B cell (primary cell): Measurements from ENCODE around the gene KCTD5. TPM values are rescaled to one million over a fixed set of nuclear protein-coding genes. Genes with fewer than 3 reads are reported as not detected.

Source experiments
- ATAC-seq: fragments of 200-7000 bp; cut with Tn5 transposase; one replicate; pipeline ENCODE4 v1.10.0; 2021; ENCODE audit warnings: low read depth, mild to moderate bottlenecking, moderate number of reproducible peaks, moderate library complexity
- CTCF ChIA-PET: fragments of 350-600 bp; sonication (Branson Sonifier 250); formaldehyde crosslinking; loops from one replicate; lab custom pipeline; 2021; ENCODE audit warnings: antibody characterized with exemption, inconsistent platforms; lab: Charles Lee
- POLR2A ChIA-PET: fragments of 350-600 bp; sonication (Branson Sonifier 250); formaldehyde crosslinking; loops from one replicate; lab custom pipeline; 2021; ENCODE audit warnings: antibody characterized with exemption; lab: Charles Lee
- DNase-seq: peaks from one replicate; pipeline ENCODE4 v3.0.0; 2013
- H2AFZ ChIP-seq: 2 replicates; pipeline ENCODE4 v1.6.1; 2012; ENCODE audit warnings: mild to moderate bottlenecking, low read depth, low read length; ENCODE audit not compliant: insufficient read depth, poor library complexity, severe bottlenecking
- H3K27ac ChIP-seq, 2 donors: 1 replicate in 1 of 2; 2 replicates in 1 of 2; pipeline ENCODE4 v1.5.1; 2012 to 2013; ENCODE audit warnings: low read length in 2 of 2, mild to moderate bottlenecking in 2 of 2, moderate library complexity in 1 of 2
- H3K27me3 ChIP-seq, 4 experiments: fragments of 200-600 bp in 1 of 4; sonication (generic) in 1 of 4; replicated peaks in 1 of 4; 1 replicate in 2 of 4; 2 replicates in 2 of 4; pipeline versions ENCODE4 v1.6.1 to v1.7.0; 2013 to 2016; ENCODE audit warnings: low read length in 3 of 4, mild to moderate bottlenecking in 2 of 4, mixed read lengths in 1 of 4, moderate library complexity in 1 of 4; ENCODE audit not compliant: insufficient read depth in 4 of 4, control insufficient read depth in 3 of 4; ENCODE audit errors: control extremely low read depth in 1 of 4
- H3K36me3 ChIP-seq, 2 experiments: replicated peaks in 1 of 2; 1 replicate in 1 of 2; 2 replicates in 1 of 2; pipeline versions ENCODE4 v1.6.1 to v1.7.1; 2013; ENCODE audit warnings: low read length in 1 of 2; ENCODE audit not compliant: insufficient read depth in 2 of 2, control insufficient read depth in 1 of 2; ENCODE audit errors: control extremely low read depth in 1 of 2, extremely low read depth in 1 of 2
- H3K4me1 ChIP-seq, 2 donors: fragments of 200-600 bp in 1 of 2; sonication (generic) in 1 of 2; 1 replicate in 1 of 2; 2 replicates in 1 of 2; pipeline versions ENCODE4 v1.5.1 to v1.6.1; 2013 to 2017; ENCODE audit warnings: low read length in 2 of 2; ENCODE audit not compliant: control insufficient read depth in 2 of 2, insufficient read depth in 2 of 2
- H3K4me2 ChIP-seq: replicated peaks from 2 replicates; pipeline ENCODE3; 2012; ENCODE audit warnings: mild to moderate bottlenecking, low read depth, low read length; ENCODE audit not compliant: poor library complexity, severe bottlenecking
- H3K4me3 ChIP-seq, 5 experiments: fragments of 200-600 bp in 1 of 5; sonication (generic) in 1 of 5; 1 replicate in 3 of 5; 2 replicates in 2 of 5; pipeline versions ENCODE4 v1.5.1 to v1.7.0; 2011 to 2016; ENCODE audit warnings: low read length in 4 of 5, mild to moderate bottlenecking in 4 of 5, low read depth in 2 of 5, control low read depth in 1 of 5, moderate library complexity in 1 of 5; ENCODE audit not compliant: insufficient read depth in 1 of 5; ENCODE audit errors: control extremely low read depth in 1 of 5, extremely low read depth in 1 of 5
- H3K79me2 ChIP-seq: fragments of 200-600 bp; sonication (generic); one replicate; pipeline ENCODE4 v1.6.0; 2016; ENCODE audit warnings: low read length; ENCODE audit not compliant: control insufficient read depth, insufficient read depth
- H3K9ac ChIP-seq: fragments of 200-600 bp; sonication (generic); 2 replicates; pipeline ENCODE4 v1.6.1; 2017; ENCODE audit warnings: mild to moderate bottlenecking, low read length, moderate library complexity
- H3K9me3 ChIP-seq, 3 donors: one replicate each; pipeline versions ENCODE4 v1.6.1 to v1.7.1; 2013; ENCODE audit warnings: low read length in 2 of 3; ENCODE audit not compliant: control insufficient read depth in 2 of 3, insufficient read depth in 1 of 3; ENCODE audit errors: control extremely low read depth in 1 of 3
- H4K20me1 ChIP-seq: 2 replicates; pipeline ENCODE4 v1.6.0; 2012; ENCODE audit warnings: mild to moderate bottlenecking, low read length; ENCODE audit not compliant: insufficient read depth, control insufficient read depth, poor library complexity, severe bottlenecking
- H3K27ac Mint-ChIP-seq: one replicate; pipeline ENCODE4 v1.8.0; 2021; ENCODE audit warnings: mixed read lengths
- H3K27me3 Mint-ChIP-seq: one replicate; pipeline ENCODE4 v1.8.0; 2021; ENCODE audit warnings: mixed read lengths
- H3K4me1 Mint-ChIP-seq: one replicate; pipeline ENCODE4 v1.8.0; 2021; ENCODE audit warnings: mixed read lengths
- H3K4me3 Mint-ChIP-seq: one replicate; pipeline ENCODE4 v1.8.0; 2021; ENCODE audit warnings: mixed read lengths
- H3K9me3 Mint-ChIP-seq: one replicate; pipeline ENCODE4 v1.8.0; 2022; ENCODE audit warnings: mixed read lengths; ENCODE audit not compliant: insufficient read depth
- EZH2 ChIP-seq: IDR thresholded peaks from 2 replicates; pipeline ENCODE4 v1.6.1; 2012; ENCODE audit warnings: borderline replicate concordance, low read depth, mild to moderate bottlenecking, moderate library complexity, low read length; ENCODE audit not compliant: insufficient read depth, poor library complexity, severe bottlenecking
- WGBS: methylation state at CpG from one replicate; pipeline ENCODE4 v1.1.5; 2013; ENCODE audit warnings: missing lambda C conversion rate; ENCODE audit not compliant: insufficient coverage; 5-methylcytosine and 5-hydroxymethylcytosine counted together
- intact Hi-C: fragments of 100-400 bp; cut with micrococcal nuclease; formaldehyde crosslinking; loops from one replicate; pipeline ENCODE4 v1.10.0; 2022
- polyA plus RNA-seq: library from polyadenylated mRNA; depleted of rRNA; stranded (reverse); fragments of >200 nt; gene quantifications from 2 replicates; pipeline ENCODE4 v1.2.3, GENCODE V29; 2012
- total RNA-seq, 2 donors: library from RNA; stranded (reverse); fragments of 120-200 nt in 1 of 2; gene quantifications; 1 replicate in 1 of 2; 2 replicates in 1 of 2; pipeline versions ENCODE4 v1.2.3 to v1.2.4, GENCODE V29; 2013 to 2022
- TF ChIP-seq, protein P1 (sequence below): fragments of 200-600 bp; IDR thresholded peaks from one replicate; pipeline ENCODE4 v1.8.0; 2022; ENCODE audit warnings: antibody characterized with exemption, mild to moderate bottlenecking

Gene KCTD5
- total and polyA plus RNA-seq, 2 donors (not counting 1 experiment from before 2014, with no cell fraction given): 17.2 to 37.3 TPM

DNA sequence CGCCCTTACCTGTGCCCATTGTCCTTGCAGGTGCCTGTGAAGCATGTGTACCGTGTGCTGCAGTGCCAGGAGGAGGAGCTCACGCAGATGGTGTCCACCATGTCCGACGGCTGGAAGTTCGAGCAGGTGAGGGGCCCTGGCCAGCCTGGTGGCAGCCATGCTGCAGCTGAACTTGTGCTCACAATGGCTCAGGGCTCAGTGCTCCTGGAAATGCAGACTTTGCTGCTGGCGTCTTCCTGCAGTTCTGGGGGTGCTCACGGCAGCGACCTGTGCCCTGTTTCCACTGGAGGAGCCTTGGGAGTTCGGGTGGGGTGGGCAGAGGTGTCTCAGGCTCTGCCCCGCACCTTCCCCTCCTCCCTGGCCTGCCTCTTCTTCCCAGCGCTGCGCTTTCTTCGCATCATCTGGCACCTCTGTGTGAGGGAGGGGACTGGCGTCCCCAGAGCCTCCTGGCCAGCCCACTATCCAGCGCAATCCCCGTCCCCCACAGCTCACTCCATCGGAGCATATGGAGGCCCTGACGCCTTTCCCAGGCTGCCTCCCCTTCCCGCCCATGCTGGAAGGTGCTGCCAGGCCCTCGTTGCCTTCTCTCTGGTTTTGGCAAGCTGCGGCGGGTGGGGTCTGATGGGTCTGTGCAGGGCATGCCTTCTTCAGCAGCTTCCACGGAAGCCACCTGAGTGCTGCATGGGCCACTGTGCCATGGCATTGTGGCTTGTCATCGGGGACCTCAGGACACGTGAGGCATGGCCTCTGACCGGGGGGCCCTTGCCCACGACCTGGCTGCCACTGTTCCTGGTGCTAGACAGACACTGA, 17.7 kb downstream of the KCTD5 start:
- ChIA-PET CTCF (no interaction called here), POLR2A (no interaction called here)
- TF ChIP-seq, protein P1, sequence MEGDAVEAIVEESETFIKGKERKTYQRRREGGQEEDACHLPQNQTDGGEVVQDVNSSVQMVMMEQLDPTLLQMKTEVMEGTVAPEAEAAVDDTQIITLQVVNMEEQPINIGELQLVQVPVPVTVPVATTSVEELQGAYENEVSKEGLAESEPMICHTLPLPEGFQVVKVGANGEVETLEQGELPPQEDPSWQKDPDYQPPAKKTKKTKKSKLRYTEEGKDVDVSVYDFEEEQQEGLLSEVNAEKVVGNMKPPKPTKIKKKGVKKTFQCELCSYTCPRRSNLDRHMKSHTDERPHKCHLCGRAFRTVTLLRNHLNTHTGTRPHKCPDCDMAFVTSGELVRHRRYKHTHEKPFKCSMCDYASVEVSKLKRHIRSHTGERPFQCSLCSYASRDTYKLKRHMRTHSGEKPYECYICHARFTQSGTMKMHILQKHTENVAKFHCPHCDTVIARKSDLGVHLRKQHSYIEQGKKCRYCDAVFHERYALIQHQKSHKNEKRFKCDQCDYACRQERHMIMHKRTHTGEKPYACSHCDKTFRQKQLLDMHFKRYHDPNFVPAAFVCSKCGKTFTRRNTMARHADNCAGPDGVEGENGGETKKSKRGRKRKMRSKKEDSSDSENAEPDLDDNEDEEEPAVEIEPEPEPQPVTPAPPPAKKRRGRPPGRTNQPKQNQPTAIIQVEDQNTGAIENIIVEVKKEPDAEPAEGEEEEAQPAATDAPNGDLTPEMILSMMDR: no peak
- TF ChIP-seq EZH2: no peak
- no peaks in the 10 kb centered on the region for H3K4me1 Mint-ChIP-seq
- ATAC-seq (no peak), DNase-seq (no peak)
- WGBS: 97% methylated on average over 23 of the region's 28 CpGs
- no peaks in the 10 kb centered on the region for H3K4me1 ChIP-seq
- intact Hi-C loops: no loop called here
- H2AFZ ChIP-seq: no peak overlapping the region
- peaks cover 3 to 79% of the 10 kb centered on the region in 2 experiments for H3K36me3 ChIP-seq
- peaks cover 82% of the 10 kb centered on the region for H4K20me1 ChIP-seq
- H3K79me2 ChIP-seq: peaks cover 51% of the 10 kb centered on the region
- no peak overlapping the region for H3K9ac ChIP-seq
- no peaks in the 10 kb centered on the region for H3K9me3 ChIP-seq
- no peaks in the 10 kb centered on the region for H3K27me3 ChIP-seq
- no peak overlapping the region for H3K27ac Mint-ChIP-seq
- H3K4me2 ChIP-seq: no peak overlapping the region
- no peak overlapping the region for H3K27ac ChIP-seq
- no peak overlapping the region for H3K4me3 Mint-ChIP-seq
- no peak overlapping the region for H3K4me3 ChIP-seq
- H3K9me3 Mint-ChIP-seq: no peaks in the 10 kb centered on the region
- H3K27me3 Mint-ChIP-seq: no peaks in the 10 kb centered on the region

DNA sequence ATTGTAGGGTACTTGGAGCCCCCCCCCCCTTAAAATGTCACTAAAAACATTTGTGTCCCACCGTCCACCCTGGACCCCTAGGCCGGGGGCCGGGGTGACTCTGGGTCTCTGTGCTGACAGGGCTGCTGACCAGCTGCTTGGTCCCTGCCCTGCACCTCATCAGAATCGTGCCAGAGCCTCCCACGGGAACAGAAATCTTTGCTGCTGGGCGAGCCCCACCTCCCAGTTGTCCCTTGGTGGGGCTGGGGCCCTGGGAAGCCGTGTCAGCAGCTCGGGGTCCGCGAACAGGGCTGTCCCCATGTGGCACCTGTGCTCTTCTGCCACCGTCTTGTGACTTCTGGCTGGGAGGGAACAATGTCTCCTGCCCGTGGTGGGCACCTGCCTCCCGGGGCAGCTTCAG, 18.5 kb downstream of the KCTD5 start:
- H3K79me2 ChIP-seq: peaks cover 51% of the 10 kb centered on the region
- H3K4me1 Mint-ChIP-seq: no peaks in the 10 kb centered on the region
- H3K9me3 Mint-ChIP-seq: no peaks in the 10 kb centered on the region
- no peaks in the 10 kb centered on the region for H3K4me1 ChIP-seq
- H2AFZ ChIP-seq: no peak overlapping the region
- no peak overlapping the region for H3K27ac Mint-ChIP-seq
- no peak overlapping the region for H3K4me3 ChIP-seq
- H4K20me1 ChIP-seq: peaks cover 90% of the 10 kb centered on the region
- peaks cover 3 to 86% of the 10 kb centered on the region in 2 experiments for H3K36me3 ChIP-seq
- H3K9me3 ChIP-seq: no peaks in the 10 kb centered on the region
- ChIA-PET POLR2A (no interaction called here), CTCF (no interaction called here)
- no peaks in the 10 kb centered on the region for H3K27me3 ChIP-seq
- no peak for DNase-seq
- intact Hi-C loops: no loop called here
- TF ChIP-seq, protein P1: no peak
- TF ChIP-seq EZH2: no peak
- WGBS: 92% methylated on average over 13 of the region's 13 CpGs
- no peak overlapping the region for H3K4me2 ChIP-seq
- ATAC-seq: no peak
- H3K27me3 Mint-ChIP-seq: no peaks in the 10 kb centered on the region
- no peak overlapping the region for H3K9ac ChIP-seq
- H3K4me3 Mint-ChIP-seq: no peak overlapping the region
- no peak overlapping the region for H3K27ac ChIP-seq
